Kidney epithelial cell (primary cell): ENCODE measurements around the gene MYO1B. TPM values are rescaled to one million over a fixed set of nuclear protein-coding genes. Genes with fewer than 3 reads are reported as not detected.

Experiments used
- DNase-seq: peaks from one replicate; pipeline ENCODE4 v3.0.0-alpha.2; 2010; ENCODE audit warnings: low read depth
- H3K27me3 ChIP-seq: 2 replicates; pipeline ENCODE4 v1.6.0; 2011; ENCODE audit warnings: low read length; ENCODE audit not compliant: control insufficient read depth, insufficient read depth
- H3K36me3 ChIP-seq: 2 replicates; pipeline ENCODE4 v1.5.1; 2011; ENCODE audit warnings: low read length; ENCODE audit not compliant: control insufficient read depth, insufficient read depth
- H3K4me3 ChIP-seq: 2 replicates; pipeline ENCODE4 v1.5.1; 2011; ENCODE audit warnings: low read depth, mild to moderate bottlenecking, control low read depth, low read length
- CTCF ChIP-seq: IDR thresholded peaks from 2 replicates; pipeline ENCODE4 v1.5.1; 2011; ENCODE audit warnings: mild to moderate bottlenecking, moderate library complexity, low read length, control low read depth, inconsistent platforms; ENCODE audit not compliant: insufficient read depth, poor library complexity, severe bottlenecking
- total RNA-seq: library from RNA; depleted of rRNA; stranded (reverse); fragments of >200 nt; gene quantifications from 2 replicates; pipeline ENCODE4 v1.2.3, GENCODE V29; 2015

Gene MYO1B
- 62.8 and 66.3 TPM in 2 replicates for total RNA-seq

DNA sequence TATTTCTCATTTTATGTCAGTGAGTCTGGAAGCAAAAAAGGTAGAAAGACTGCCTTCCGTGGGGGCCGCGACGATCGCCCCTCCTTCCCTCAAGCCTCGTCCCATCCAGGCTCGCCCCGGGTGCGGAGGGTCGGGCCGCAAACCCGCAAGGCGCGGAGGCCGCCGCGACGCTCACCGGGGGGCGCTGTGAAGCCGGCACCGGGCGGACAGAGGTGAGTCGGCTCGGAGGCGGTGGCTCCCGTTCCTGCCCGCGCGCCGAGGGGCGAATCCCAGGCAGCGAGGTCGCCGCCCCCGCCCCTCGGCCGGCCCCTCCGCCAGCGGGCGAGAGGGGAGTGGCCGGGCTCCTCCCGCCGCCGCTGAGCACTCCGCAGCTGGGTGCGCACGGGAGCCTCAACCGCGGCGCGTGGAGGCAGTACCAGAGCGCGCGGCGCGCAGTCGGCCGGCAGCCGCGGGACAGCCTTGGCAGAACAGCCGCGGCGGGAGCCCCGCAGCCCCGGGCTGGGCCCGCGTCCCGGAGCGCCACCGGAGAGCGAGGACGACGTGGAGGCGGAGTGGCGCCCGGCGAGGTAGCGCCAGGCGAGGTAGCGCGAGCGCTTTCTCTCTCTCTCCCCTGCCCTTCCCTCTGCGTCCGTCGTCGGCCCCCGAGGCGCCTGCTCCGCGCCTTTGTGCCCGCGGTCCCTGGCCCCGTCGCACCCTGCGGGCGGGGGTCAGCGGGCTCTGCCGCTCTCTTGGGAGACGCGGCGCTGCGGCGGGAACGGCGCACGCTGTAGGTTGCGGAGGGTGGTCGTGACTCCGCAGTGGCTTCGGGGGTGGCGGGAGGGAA, at the start of gene MYO1B:
Gene MYO1B, plus strand, starts transcription at position 359 of the 823 bp plus-strand sequence. CDS start 31,492 bp downstream, outside the sequence.
- Histone ChIP-seq H3K27me3 (no peaks in the 10 kb centered on the region), H3K36me3 (no peaks in the 10 kb centered on the region), H3K4me3 (peak within 1 kb of the TSS; percentile 78)
- no peak for DNase-seq
- TF ChIP-seq CTCF = peak; percentile 24

DNA sequence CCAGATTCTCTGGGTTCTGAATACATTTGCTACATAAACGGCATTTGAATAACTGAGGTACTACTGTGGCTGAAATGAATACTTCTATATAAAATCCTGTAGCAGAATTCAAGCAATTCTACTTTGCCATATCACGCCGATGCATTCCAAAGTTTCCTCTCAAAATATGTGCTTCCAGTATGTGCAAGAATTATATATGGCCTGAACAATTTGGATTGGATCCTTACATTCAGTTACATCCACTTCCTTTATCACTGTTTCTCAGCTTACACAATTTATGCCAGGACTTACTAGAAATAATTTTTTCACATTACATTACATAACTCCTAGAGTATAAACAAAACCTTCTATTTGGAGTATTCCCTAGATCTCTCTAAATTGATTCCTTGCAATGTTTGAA, 48.1 kb upstream of the MYO1B start:
- TF ChIP-seq CTCF = no peak
- no peak for DNase-seq
- Histone ChIP-seq H3K36me3 (no peaks in the 10 kb centered on the region), H3K4me3 (no peak overlapping the region), H3K27me3 (no peaks in the 10 kb centered on the region)

- no peak for TF ChIP-seq CTCF
- Histone ChIP-seq H3K36me3 (no peaks in the 10 kb centered on the region), H3K4me3 (no peak overlapping the region), H3K27me3 (no peaks in the 10 kb centered on the region)
- DNase-seq = no peak
These were observed 46.9 kb upstream of the MYO1B start for GRCh38 chr2:191198271-191198670.

DNA sequence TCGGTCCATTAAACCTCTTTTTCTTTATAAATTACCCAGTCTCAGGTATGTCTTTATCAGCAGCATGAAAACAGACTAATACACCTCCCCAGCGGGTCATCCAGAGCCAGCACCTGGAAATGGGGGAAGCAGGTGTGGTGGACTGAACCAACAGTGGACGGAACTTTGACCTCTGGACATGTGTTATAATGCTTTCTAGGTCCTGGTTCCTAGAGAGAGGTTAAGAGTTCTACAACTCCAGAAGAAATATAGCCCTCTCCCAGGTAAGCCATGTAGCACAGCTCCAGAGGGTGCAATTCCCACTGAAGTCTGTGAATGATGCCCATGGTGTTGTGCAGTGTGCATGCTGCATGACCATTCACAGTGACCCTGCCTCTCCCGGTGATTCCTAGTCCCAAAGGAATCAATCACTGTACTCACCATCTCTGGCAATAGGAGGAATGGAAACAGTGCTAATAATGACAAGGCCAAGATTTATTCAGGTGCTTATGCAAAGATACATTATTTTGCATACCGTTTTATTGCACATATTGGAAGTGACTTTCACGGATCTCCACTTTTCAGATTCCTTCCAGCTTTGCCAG, 45.2 kb upstream of the MYO1B start:
- Histone ChIP-seq H3K27me3 (no peaks in the 10 kb centered on the region), H3K4me3 (no peak overlapping the region), H3K36me3 (no peaks in the 10 kb centered on the region)
- no peak for DNase-seq
- TF ChIP-seq CTCF = no peak

- H3K4me3 ChIP-seq = no peak overlapping the region
- no peaks in the 10 kb centered on the region for H3K27me3 ChIP-seq
- no peak for DNase-seq
- no peak for TF ChIP-seq CTCF
- H3K36me3 ChIP-seq = no peaks in the 10 kb centered on the region
These were observed 44.3 kb upstream of the MYO1B start for GRCh38 chr2:191200910-191201309.

DNA sequence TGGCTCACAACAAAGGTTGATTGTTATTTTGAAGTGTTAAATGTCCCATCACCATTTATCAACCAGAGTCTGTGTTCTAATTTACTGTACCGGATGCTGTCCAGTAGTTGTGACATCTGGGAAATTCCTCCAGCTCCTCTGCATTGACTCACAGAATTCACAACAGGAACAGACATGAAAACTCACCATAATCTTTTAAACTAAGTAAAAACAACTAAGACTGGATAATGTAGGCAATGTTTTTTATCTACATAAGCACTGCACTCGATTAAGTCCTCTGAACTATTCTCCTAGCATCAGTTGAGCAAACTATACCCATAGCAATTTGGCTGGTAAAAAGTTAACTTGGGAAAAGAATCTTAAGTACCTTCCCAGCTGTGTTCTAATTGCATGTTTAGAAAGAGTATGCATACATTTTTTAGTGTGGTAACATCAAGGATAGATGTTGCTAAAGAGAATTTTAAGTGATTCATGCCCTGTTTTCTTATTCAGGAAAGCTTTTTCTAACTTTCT, 42.9 kb upstream of the MYO1B start:
- no peak for TF ChIP-seq CTCF
- Histone ChIP-seq H3K36me3 (no peaks in the 10 kb centered on the region), H3K4me3 (no peak overlapping the region), H3K27me3 (no peaks in the 10 kb centered on the region)
- DNase-seq = no peak
